Esophagus muscularis mucosa (tissue), 3 donors: ENCODE data around the gene NME7.

Source experiments
- POLR2AphosphoS5 ChIP-seq, 2 donors: sonication (generic); formaldehyde crosslinking; IDR thresholded peaks; one replicate each; pipeline ENCODE4 v1.6.1; 2017; ENCODE audit warnings: antibody characterized with exemption in 2 of 2
- TF ChIP-seq, protein P1 (sequence below), 3 experiments: fragments of 200-600 bp in 2 of 3; fragments of 450-650 bp in 1 of 3; sonication (generic) in 2 of 3; IDR thresholded peaks; one replicate each; pipeline ENCODE4 v1.5.1; 2017 to 2019; ENCODE audit warnings: antibody characterized with exemption in 3 of 3, mild to moderate bottlenecking in 2 of 3, moderate library complexity in 1 of 3

- TF ChIP-seq, protein P1, sequence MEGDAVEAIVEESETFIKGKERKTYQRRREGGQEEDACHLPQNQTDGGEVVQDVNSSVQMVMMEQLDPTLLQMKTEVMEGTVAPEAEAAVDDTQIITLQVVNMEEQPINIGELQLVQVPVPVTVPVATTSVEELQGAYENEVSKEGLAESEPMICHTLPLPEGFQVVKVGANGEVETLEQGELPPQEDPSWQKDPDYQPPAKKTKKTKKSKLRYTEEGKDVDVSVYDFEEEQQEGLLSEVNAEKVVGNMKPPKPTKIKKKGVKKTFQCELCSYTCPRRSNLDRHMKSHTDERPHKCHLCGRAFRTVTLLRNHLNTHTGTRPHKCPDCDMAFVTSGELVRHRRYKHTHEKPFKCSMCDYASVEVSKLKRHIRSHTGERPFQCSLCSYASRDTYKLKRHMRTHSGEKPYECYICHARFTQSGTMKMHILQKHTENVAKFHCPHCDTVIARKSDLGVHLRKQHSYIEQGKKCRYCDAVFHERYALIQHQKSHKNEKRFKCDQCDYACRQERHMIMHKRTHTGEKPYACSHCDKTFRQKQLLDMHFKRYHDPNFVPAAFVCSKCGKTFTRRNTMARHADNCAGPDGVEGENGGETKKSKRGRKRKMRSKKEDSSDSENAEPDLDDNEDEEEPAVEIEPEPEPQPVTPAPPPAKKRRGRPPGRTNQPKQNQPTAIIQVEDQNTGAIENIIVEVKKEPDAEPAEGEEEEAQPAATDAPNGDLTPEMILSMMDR (IDR thresholded peaks at IDR 0.05), result no peak
- TF ChIP-seq POLR2AphosphoS5 (IDR thresholded peaks at IDR 0.05), result no peak
Measured at GRCh38 chr1:169392406-169392805, 24.8 kb upstream of the NME7 start.
